Kidney capillary endothelial cell (primary cell): ENCODE data around the gene TUBGCP3.
A peak's percentile ranks its signal among the peaks of the same experiment; 100 is the strongest.

Source experiments
- DNase-seq: peaks from one replicate; pipeline ENCODE4 v3.0.0-alpha.2; 2018; ENCODE audit warnings: low spot score

TUBGCP3 gene

GRCh38 chr13:112617754-112618375 lies 29.9 kb upstream of the TUBGCP3 start:
- no peak for DNase-seq

GRCh38 chr13:112616586-112617362 lies 28.8 kb upstream of the TUBGCP3 start:
- peak; percentile 62 for DNase-seq

DNA sequence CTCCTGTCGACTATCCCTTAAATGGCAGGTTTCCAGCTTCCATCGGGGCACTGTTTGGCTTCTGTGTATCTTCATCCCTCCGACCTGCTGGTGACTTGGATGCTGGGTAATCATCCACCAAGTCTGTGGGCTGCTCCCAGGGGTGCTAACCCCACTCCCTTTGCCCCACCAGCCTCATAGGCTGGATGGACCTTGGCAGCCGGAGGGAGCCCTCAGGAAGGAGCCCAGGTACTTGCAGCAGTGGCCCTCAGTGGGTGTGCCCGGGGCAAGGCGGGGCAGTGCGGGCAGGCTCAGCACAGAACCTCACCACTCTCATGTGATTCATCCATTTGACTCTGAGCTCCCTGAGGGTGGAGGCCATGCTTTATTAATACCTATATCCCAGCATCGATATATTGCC lies 27.4 kb upstream of the TUBGCP3 start:
- DNase-seq, result no peak

DNA sequence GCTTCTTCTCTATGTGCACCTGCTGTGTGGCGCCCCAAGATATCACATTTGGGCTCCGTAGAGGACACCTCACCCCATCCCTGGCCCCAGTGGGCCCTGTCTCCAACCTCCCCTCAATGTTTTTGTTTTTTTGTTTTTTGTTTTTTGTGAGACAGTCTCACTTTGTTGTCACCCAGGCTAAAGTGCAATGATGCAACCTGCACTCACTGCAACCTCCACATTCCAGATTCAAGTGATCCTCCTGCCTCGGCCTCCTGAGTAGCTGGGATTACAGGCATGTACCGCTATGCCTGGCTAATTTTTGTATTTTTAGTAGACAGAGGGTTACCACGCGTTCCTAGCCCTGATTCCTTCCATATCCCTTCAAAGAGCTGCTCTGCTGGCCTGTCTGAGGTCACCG lies 26.9 kb upstream of the TUBGCP3 start:
- DNase-seq, result no peak

DNA sequence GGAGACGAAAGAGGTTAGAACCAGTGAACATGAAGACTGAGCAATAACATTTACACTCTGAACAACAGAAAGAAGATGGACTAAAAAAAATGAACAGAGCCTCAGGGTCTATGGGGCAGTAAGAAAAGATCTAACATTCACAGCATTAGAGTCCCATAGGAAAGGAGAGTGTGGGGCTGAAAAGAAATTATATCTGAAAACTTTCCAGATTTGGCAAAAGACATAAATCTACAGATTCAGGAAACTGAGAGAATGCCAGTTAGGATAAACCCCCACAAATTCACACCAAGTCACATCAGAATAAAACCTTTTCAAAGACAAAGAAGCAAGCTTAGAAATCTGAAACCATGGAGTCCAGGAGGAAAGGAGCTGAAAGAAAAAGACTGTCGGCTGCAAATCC lies 20.3 kb upstream of the TUBGCP3 start:
- DNase-seq, result no peak

GRCh38 chr13:112606109-112607001 lies 18.4 kb upstream of the TUBGCP3 start:
- DNase-seq, result peak; percentile 83

GRCh38 chr13:112605531-112605990 lies 17.6 kb upstream of the TUBGCP3 start:
- DNase-seq, result no peak

DNA sequence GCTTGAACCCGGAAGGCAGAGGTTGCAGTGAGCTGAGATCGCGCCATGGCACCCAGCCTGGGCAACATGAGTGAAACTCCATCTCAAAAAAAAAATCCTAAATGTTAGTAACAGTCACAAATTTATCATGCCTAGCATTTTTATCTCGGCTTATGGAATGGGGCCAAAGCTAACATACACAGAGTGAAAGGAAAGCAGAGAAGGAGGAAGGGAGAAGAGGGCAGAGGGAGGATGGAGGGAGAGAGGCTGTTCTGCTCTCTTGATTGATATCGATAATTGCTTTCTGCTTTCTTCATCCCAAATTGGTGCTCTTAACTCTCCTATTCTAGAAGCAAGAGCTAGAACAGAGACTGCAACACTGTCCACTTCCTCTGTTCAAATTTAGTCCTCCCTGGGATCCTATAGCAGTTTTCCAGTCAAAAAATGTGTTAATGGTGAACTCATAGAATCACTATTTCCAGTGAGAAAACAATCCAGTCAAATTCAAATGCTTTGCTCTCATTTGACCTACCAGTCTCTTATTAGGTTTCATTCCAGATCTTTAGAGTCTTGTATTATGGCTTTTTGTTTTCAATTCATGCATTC lies 15.8 kb upstream of the TUBGCP3 start:
- no peak for DNase-seq

GRCh38 chr13:112602189-112602588 lies 14.2 kb upstream of the TUBGCP3 start:
- DNase-seq, result no peak

- no peak for DNase-seq
These were observed 13.4 kb upstream of the TUBGCP3 start for GRCh38 chr13:112601371-112601770.

DNA sequence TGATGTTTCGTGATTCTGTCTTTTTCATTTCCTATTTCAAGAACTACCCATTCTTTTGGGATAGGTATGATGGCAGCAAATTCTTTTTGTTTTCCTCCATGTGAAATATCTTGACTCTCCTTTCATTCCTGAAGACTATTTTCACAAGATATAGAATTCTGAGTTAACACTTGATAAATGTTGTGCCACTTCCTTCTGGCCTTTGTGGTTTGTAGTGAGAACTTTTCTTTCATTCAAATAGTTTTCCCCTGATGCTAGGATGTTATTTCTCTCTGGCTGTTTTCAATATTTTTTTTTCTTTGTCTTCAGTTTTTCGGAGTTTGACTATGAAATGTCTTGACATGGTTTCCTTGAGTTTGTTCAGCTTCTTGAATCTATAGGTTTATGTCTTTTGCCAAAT lies 8.3 kb upstream of the TUBGCP3 start:
- no peak for DNase-seq

DNA sequence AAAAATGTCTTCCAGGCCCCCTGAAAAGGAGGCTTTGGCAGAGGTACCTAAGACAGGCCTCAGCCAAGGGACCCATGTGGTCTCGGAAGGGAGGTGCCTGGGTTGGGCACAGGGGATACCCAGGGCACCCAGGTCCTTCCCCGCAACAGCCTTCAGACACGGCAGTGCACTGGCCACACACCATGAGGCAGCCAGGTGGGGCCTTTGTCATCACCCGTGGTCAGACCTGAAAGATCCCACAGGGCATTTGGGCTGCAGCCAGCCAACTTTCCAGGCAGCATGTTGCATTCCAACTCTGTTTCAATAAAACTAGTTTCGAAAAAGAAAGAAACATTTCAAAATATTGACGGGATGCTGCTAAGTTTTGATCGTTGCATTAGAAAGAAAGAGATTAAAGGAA lies 4.7 kb upstream of the TUBGCP3 start:
- no peak for DNase-seq

DNA sequence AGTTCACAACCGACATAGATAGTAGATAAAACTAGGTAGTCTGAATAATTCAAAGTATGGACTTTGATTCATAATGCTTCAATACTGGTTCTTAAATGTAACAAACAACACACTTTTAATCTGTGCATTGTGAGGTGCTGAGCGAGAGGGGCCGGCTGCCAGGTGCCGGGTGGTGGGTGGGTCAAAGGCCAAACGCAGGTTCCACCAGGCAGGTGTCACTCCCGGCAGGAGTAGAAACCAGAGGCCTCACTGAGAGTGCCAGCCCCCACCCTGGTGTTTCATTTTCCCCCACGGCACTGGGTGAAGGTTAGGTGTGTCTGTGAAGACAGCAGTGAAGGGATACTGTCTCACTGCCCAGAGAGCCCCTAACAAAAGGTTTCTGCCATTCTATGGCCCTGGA lies 4.2 kb upstream of the TUBGCP3 start:
- DNase-seq, result no peak

DNA sequence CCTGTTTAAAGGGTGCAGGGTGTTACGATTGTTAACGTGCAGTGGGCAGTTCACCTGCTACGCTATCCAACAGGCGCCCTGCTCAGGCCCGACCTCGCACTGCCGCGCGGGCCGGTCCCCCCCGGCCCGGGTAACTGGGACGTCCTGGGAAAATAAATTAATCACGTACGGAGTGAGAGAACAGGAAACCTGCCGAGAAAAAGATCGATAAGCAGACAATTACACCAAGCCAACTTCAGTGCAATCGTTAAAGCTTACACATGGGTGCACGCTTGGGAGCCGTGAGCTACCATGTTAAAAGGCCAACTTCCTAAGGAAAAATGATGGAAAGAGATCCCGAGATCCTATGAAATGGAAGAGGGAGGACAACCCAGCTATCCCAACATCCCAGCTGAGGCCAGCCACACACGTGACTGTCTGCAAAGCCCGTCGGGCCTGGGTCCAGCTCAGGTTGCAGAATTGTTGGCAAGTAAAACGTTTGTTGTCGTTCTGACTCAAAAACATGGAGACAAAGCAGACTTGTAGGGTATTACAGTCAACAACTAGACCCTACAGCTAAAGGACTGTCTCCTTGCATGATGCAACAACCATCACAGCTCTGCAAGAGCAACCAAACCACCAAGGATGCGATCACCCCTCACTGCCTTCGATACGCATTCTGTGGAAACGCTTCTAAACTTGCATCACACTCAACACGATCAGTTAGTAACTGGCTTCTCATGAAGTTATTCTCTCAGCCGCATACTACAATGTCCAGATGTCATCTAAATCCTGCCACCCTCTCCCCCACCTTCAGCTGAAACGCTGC lies 741 bp upstream of the TUBGCP3 start:
- no peak for DNase-seq

- DNase-seq, result peak; percentile 73
These were observed 665 bp downstream of the TUBGCP3 start for GRCh38 chr13:112587212-112587763.

GRCh38 chr13:112586334-112586960 lies 1.5 kb downstream of the TUBGCP3 start:
- DNase-seq, result no peak

- DNase-seq, result no peak
These were observed 4.2 kb downstream of the TUBGCP3 start for GRCh38 chr13:112583592-112584277.

DNA sequence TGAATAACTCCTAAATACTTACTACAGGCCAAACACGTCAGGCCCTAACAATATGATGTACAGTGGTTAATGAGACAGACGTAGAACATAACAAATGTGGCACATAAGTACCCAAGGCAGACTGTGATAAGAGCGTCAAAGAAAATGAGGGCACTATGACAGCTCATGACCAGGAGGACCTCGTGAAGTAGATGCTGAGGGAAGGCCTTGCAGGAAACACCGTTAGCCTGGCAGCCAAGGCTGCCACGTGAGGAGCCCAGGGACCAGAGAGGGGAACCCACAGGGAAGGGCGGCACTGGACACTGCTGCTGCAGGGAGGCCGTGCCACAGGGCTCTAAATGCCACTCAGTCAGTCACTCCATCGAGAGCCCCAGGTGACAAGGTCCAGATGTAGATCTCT lies 5.7 kb downstream of the TUBGCP3 start:
- DNase-seq, result no peak

DNA sequence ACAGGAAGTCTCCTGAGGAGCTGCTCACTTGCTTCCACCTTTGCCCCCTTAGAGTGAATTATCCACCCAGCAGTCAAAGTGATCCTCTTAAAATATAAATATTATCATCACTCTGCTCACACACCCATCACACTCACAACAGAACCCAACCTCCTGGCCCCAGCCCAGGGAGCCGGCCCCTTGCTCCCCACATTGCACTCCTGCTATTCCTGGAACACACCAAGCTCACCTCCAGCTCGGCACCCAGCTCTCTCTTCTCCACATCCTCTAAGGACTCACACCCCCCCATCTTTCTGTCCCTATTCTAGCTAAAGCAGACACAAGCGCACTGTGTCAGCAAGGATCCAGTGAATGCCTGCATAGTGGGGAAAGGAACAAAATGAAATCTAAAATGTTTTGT lies 7.0 kb downstream of the TUBGCP3 start:
- no peak for DNase-seq

DNA sequence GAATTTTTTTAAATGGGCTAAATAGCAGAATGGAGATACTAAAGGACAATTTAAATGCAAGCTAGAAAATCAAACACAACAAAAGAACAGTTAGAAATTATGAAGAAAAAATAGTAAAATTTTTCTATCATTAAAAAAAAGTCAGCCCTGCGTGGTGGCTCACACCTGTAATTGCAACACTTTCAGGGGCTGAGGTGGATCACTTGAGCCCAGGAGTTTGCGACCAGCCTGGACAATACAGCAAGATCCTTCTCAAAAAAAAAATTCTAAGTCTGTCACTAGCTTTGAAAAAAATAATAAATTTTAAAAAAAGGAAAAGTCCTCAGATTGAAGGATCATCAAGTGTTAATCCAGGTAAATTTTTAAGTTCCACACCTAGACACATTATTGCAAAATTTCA lies 7.7 kb downstream of the TUBGCP3 start:
- DNase-seq, result no peak
